Colon (tissue), 2 donors: ENCODE measurements around the gene KIF4A.
"Not testable (repeated sequence)": the region's sequence is repeated elsewhere in the genome, so short reads cannot be mapped to it uniquely, and the experiment has no call there.

Experiments used
- FAIRE-seq: peaks from 2 replicates; lab custom pipeline; 2012; peaks lifted over from hg19 to GRCh38; lab: Jason Lieb, UNC
- donor health status: control.
- donor health status: control.

Gene KIF4A

GRCh38 chrX:70289793-70290770, at the start of gene KIF4A, which contains the start of gene PDZD11:
KIF4A (plus strand) TSS chrX:70290104; CDS start chrX:70290459, 355 bp downstream.
PDZD11 (minus strand) TSS chrX:70289927; CDS start chrX:70289341, 586 bp downstream.
- FAIRE-seq, result no peak

GRCh38 chrX:70240751-70241150, 49.2 kb upstream of the KIF4A start:
- no peak for FAIRE-seq

- no peak for FAIRE-seq
These were observed 48.4 kb upstream of the KIF4A start for GRCh38 chrX:70241501-70241900.

- not testable (repeated sequence) for FAIRE-seq
These were observed 46.3 kb upstream of the KIF4A start for GRCh38 chrX:70243601-70244000.

- no peak for FAIRE-seq
These were observed 45.0 kb upstream of the KIF4A start for GRCh38 chrX:70244881-70245280.

- FAIRE-seq, result peak; percentile 24
These were observed 42.7 kb upstream of the KIF4A start for GRCh38 chrX:70247252-70247651.

GRCh38 chrX:70252491-70252890, 37.4 kb upstream of the KIF4A start:
- FAIRE-seq, result no peak

GRCh38 chrX:70253377-70254062, 36.4 kb upstream of the KIF4A start:
- FAIRE-seq, result no peak

GRCh38 chrX:70254063-70254400, 35.9 kb upstream of the KIF4A start:
- no peak for FAIRE-seq

- no peak for FAIRE-seq
These were observed 35.0 kb upstream of the KIF4A start for GRCh38 chrX:70254909-70255308.

- FAIRE-seq, result peak; percentile 38
These were observed 34.5 kb upstream of the KIF4A start for GRCh38 chrX:70255452-70255851.

GRCh38 chrX:70257423-70258288, 32.2 kb upstream of the KIF4A start:
- FAIRE-seq, result no peak

- FAIRE-seq, result no peak
These were observed 29.8 kb upstream of the KIF4A start, which contains the start of gene P2RY4 for GRCh38 chrX:70260104-70260503. P2RY4 (minus strand) TSS chrX:70260204; CDS start chrX:70259624, 580 bp downstream.

GRCh38 chrX:70262952-70263567, 26.8 kb upstream of the KIF4A start:
- FAIRE-seq, result no peak

GRCh38 chrX:70264784-70265183, 25.1 kb upstream of the KIF4A start:
- FAIRE-seq, result no peak

- FAIRE-seq, result no peak
These were observed 21.9 kb upstream of the KIF4A start, which contains the start of gene ARR3 for GRCh38 chrX:70268034-70268433. ARR3 (plus strand) TSS chrX:70268334; CDS start chrX:70269386, 1,052 bp downstream.

GRCh38 chrX:70274029-70274428, 15.9 kb upstream of the KIF4A start:
- FAIRE-seq, result not testable (repeated sequence)

- no peak for FAIRE-seq
These were observed 10.8 kb upstream of the KIF4A start for GRCh38 chrX:70279081-70279480.

GRCh38 chrX:70280573-70280972, 9.3 kb upstream of the KIF4A start:
- FAIRE-seq, result no peak

GRCh38 chrX:70281951-70282350, 8.0 kb upstream of the KIF4A start, which contains the start of gene RAB41:
RAB41 (plus strand) TSS chrX:70282172; CDS start chrX:70282218, 46 bp downstream.
- FAIRE-seq, result no peak

GRCh38 chrX:70289168-70289792, 624 bp upstream of the KIF4A start:
- no peak for FAIRE-seq
